ENCODE results near the gene WDR77.

WDR77 gene

DNA sequence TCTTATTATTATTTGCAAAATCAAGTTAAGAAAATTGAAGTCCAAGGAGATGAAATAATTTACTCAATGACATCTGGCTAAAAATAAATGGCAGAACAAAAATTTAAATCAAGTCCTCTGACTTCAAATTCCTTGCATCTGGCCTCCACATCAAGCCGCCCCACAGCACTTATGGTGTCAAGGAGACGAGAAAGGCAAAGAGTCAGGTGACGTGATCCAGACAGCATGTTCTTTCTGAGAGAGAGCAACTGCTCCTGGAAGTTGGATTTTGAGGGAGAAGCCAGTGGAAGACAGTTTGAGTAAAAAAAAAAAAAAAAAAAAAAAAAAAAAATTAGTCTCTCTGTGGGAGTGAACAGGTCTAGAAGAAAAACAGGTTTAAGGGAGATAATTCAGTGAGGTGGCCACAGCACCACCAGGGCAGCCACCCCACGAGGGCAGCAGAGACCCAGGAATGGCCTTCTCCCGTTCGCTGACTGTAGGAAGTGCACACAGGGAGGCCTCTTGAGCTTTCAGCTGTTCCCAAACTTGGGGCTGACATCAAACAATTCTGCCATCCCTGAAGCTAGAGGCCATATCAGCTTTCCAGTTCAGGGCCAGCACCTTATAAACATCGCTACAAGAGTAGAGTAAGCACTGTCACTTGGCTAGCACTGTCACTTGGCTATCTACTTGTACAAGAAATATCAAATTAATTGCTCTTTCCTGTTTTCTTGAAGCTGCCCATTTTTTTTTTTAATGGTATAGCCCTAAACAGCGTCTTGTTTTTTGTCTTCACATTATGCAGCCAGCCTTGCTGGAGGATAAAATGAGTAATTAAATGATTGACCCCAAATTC is 32.5 kb upstream of the WDR77 start:
- FAIRE-seq, result peak; percentile 72
- TF ChIP-seq TAF1 (IDR thresholded peaks at IDR 0.05; ENCODE audit: borderline replicate concordance, low read depth, low read length), result no peak
- no peak for TF ChIP-seq POLR2A (IDR thresholded peaks at IDR 0.05; ENCODE audit: low read depth, low read length)
- TF ChIP-seq POLR2AphosphoS5 (IDR thresholded peaks at IDR 0.05; ENCODE audit: low read depth, low read length), result no peak
- peak; percentile 43 for DNase-seq (ENCODE audit: insufficient read length)

DNA sequence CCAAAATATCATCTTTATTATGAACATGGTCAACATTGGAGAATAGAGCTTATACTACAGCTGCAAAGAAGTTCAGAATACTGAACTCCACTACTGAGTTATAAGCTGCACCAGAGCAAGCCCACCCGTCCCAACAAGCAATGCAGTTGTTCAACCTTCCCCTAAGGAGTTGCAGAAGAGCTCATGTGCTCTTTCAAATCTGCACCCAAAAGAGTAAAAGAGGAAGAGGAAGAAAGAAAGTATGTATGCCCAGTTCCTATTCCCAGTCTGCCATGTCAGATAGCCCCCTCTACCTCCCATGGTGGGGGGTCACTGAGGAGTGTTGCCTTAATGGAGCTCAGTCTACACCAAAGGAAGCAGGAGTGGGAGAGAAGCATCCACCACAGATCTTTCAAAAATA is 31.6 kb upstream of the WDR77 start:
- FAIRE-seq (no peak), DNase-seq (ENCODE audit: insufficient read length) (no peak)
- TF ChIP-seq TAF1 (IDR thresholded peaks at IDR 0.05; ENCODE audit: borderline replicate concordance, low read depth, low read length), result no peak
- no peak for TF ChIP-seq POLR2AphosphoS5 (IDR thresholded peaks at IDR 0.05; ENCODE audit: low read depth, low read length)
- TF ChIP-seq POLR2A (IDR thresholded peaks at IDR 0.05; ENCODE audit: low read depth, low read length), result no peak

DNA sequence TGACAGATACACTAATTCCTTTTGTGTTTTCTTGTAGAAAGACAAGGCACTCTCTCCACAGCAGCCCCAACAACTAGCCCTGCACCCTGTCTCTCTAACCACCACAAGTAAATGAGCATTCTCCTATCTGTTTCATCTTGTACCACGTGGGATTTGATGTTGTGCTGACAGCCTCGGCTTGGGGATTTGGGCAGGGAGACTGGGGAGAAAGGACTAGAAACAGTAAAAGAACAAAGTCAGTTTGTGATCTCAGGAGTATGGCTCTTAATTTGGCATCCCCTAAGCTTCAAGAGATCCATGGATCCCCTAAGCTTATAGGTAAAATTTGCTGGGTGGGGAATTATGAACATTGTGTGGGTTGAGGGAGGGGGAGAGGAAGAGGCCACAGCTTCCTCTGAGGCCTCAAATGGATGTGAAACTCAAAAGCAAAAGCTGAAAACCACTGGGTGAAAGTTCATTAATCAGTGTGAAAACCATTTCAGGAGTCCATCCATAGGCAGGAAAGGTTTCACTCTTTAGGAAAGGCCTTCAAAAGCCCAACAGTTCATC is 27.8 kb upstream of the WDR77 start:
- FAIRE-seq, result peak; percentile 92
- DNase-seq (ENCODE audit: insufficient read length), result no peak
- peak; percentile 43; the same call in 1 of the 2 replicates for TF ChIP-seq POLR2A (IDR thresholded peaks at IDR 0.05; ENCODE audit: low read depth, low read length)
- no peak for TF ChIP-seq TAF1 (IDR thresholded peaks at IDR 0.05; ENCODE audit: borderline replicate concordance, low read depth, low read length)
- no peak; the same call in 1 of the 2 replicates for TF ChIP-seq POLR2AphosphoS5 (IDR thresholded peaks at IDR 0.05; ENCODE audit: low read depth, low read length)

DNA sequence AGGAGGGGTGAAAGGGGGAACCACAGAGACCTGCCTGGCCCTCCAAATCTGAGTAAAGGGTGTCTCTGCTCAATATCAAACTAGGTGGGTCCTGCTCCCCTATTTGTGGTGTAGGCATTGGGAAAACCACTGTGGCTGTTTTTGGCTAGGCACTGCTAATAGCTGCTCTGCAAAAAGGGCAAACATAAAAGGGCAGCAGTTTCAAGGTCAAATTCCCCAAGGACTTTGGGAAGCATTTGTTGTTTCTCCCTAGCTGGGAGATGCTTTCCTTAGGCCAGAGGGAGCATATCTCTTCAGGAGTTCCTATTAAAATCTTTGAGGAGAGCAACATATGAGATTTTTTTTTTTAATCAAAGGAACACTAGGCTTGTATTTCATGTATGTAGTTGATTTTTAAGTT is 27.2 kb upstream of the WDR77 start:
- DNase-seq (ENCODE audit: insufficient read length) (no peak), FAIRE-seq (no peak)
- TF ChIP-seq TAF1 (IDR thresholded peaks at IDR 0.05; ENCODE audit: borderline replicate concordance, low read depth, low read length) (no peak), POLR2A (IDR thresholded peaks at IDR 0.05; ENCODE audit: low read depth, low read length) (no peak), POLR2AphosphoS5 (IDR thresholded peaks at IDR 0.05; ENCODE audit: low read depth, low read length) (no peak)

DNA sequence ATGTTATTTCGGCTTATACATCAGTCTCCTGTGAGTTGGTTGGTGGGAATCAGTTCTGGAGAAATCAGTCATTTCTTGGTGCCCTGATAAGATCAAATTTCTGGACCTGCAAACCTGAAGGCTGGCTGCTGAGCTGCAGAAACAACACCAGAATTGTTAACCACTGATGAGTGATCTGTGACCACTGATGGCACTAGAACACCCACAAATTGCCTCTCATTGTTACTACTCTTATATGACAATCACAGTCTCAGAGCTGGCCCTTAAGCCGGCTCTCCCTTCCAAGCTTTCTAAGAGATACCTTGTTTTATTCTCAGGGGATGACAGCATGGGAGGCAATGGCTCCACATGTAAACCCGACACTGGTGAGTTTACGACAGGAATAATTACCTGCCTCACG is 26.6 kb upstream of the WDR77 start:
- TF ChIP-seq TAF1 (IDR thresholded peaks at IDR 0.05; ENCODE audit: borderline replicate concordance, low read depth, low read length) (no peak), POLR2A (IDR thresholded peaks at IDR 0.05; ENCODE audit: low read depth, low read length) (no peak), POLR2AphosphoS5 (IDR thresholded peaks at IDR 0.05; ENCODE audit: low read depth, low read length) (no peak)
- peak; percentile 79 for FAIRE-seq
- no peak for DNase-seq (ENCODE audit: insufficient read length)

DNA sequence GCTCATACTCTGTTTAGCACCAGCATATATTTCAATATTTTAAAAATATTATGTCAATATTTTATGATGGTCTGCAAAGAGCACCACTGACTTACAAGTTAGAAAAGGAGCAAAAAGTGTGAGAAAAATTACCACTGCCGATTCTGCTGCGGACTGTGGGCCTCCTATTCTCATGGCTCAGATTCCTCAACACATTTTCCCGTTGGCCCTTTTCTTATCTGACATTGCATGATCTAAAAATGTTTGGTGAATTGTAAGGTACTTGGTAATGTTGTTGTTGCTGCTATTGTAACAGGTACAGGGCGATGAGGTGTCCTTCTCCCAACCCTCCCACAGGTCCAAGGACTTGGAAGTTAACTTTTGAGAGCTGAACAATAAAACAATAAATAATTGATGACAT is 25.5 kb upstream of the WDR77 start:
- DNase-seq (ENCODE audit: insufficient read length) (no peak), FAIRE-seq (no peak)
- no peak for TF ChIP-seq POLR2A (IDR thresholded peaks at IDR 0.05; ENCODE audit: low read depth, low read length)
- TF ChIP-seq TAF1 (IDR thresholded peaks at IDR 0.05; ENCODE audit: borderline replicate concordance, low read depth, low read length), result no peak
- TF ChIP-seq POLR2AphosphoS5 (IDR thresholded peaks at IDR 0.05; ENCODE audit: low read depth, low read length), result no peak

DNA sequence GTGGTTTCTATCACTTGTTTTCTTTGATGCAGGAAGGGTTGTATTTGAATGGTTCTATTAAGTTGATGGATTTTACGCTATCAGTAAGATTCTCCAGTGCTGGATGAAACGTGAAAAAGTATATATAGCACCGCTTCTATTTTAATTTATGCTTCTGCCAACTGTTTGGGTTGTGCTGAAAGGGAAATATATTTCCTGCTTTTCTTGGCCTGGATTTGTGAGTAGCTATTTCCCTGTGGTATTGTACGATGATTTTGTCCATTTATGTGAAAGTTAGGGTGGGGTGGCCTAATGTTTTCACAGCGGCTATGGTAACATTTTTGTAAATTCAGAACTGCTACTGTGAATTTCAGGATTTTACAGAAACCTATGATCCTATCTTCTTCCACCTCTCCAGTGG is 25.1 kb upstream of the WDR77 start:
- TF ChIP-seq POLR2A (IDR thresholded peaks at IDR 0.05; ENCODE audit: low read depth, low read length) (no peak), TAF1 (IDR thresholded peaks at IDR 0.05; ENCODE audit: borderline replicate concordance, low read depth, low read length) (no peak), POLR2AphosphoS5 (IDR thresholded peaks at IDR 0.05; ENCODE audit: low read depth, low read length) (no peak)
- DNase-seq (ENCODE audit: insufficient read length) (no peak), FAIRE-seq (no peak)

DNA sequence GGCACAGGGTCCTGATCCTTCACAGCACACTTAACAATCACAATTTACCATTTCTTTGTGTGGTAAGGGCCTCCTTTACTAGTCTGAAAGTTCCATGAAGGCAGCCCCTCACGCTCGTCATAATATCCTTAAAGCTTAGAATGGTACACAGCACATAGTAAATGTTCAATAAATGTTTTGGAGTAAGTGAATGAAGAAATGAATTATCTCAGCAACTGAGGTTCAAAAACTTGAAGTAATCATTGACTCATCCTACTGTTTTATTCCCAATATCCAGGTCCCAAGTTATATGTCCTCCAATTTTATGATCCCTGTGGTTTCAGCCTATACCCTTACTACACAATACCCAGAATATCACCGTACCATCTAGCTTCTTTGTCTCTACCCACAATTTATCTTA is 22.5 kb upstream of the WDR77 start:
- no peak for FAIRE-seq
- TF ChIP-seq POLR2A (IDR thresholded peaks at IDR 0.05; ENCODE audit: low read depth, low read length), result no peak
- TF ChIP-seq TAF1 (IDR thresholded peaks at IDR 0.05; ENCODE audit: borderline replicate concordance, low read depth, low read length), result no peak
- no peak for DNase-seq (ENCODE audit: insufficient read length)

DNA sequence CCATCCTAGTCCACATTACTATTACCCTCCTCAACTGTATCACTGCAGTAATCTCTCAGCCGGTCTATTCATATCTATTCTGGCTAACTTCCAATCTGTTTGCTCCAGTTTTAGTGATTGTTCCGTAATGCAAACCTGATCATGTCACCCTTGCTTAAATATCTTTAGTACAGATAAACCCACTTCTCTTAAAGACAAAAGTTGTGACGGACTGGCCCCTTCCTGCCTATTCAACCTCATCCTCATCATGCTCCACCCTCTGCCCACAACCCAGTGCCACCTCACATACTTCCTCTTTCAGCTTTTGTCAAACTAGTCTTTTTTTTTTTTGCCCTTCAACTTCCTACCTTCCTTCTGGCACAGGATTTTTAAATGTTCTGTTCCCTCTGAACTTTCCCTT is 22.0 kb upstream of the WDR77 start:
- FAIRE-seq (peak; percentile 78), DNase-seq (ENCODE audit: insufficient read length) (no peak)
- TF ChIP-seq POLR2AphosphoS5 (IDR thresholded peaks at IDR 0.05; ENCODE audit: low read depth, low read length) (no peak), TAF1 (IDR thresholded peaks at IDR 0.05; ENCODE audit: borderline replicate concordance, low read depth, low read length) (no peak)

DNA sequence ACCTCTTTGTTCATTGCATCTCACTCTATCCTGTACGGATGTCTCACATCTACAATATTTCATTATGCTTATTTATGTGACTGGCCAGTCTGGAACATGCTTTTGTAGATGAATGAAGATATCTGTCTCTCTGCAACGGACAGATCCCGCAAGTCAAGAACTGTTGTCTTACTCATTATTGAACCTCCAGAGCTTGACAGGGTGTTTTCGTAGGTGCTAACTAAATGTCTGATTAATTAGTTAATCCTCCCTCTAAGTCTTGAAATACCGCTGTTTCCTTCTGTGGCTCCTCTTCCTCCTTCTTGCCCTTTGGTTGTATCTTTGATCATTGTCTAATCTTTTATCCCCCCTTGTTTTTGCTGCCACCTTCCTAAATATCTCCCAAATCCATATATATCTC is 21.5 kb upstream of the WDR77 start:
- no peak for FAIRE-seq
- no peak for DNase-seq (ENCODE audit: insufficient read length)
- TF ChIP-seq POLR2AphosphoS5 (IDR thresholded peaks at IDR 0.05; ENCODE audit: low read depth, low read length) (no peak), POLR2A (IDR thresholded peaks at IDR 0.05; ENCODE audit: low read depth, low read length) (no peak), TAF1 (IDR thresholded peaks at IDR 0.05; ENCODE audit: borderline replicate concordance, low read depth, low read length) (no peak)

DNA sequence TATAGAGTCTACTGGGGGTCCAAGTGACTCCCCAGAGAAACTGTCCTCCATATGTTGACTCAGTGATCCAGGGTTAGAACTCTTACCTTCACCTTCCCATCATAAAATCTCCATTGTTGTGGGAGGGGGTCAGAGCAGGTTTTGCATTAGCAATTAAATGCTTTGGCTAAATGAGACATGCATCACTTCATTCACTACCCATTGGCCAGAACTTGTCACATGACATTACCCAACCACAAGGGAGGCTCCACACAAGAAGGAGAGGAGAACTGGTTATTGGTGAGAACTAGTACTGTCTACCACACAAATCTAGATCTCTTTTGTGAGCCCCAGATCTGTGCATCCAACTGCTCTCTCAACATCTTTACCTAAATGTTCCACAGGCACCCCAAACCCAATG is 20.5 kb upstream of the WDR77 start:
- TF ChIP-seq TAF1 (IDR thresholded peaks at IDR 0.05; ENCODE audit: borderline replicate concordance, low read depth, low read length) (no peak), POLR2AphosphoS5 (IDR thresholded peaks at IDR 0.05; ENCODE audit: low read depth, low read length) (no peak), POLR2A (IDR thresholded peaks at IDR 0.05; ENCODE audit: low read depth, low read length) (no peak)
- DNase-seq (ENCODE audit: insufficient read length), result no peak
- FAIRE-seq, result no peak

DNA sequence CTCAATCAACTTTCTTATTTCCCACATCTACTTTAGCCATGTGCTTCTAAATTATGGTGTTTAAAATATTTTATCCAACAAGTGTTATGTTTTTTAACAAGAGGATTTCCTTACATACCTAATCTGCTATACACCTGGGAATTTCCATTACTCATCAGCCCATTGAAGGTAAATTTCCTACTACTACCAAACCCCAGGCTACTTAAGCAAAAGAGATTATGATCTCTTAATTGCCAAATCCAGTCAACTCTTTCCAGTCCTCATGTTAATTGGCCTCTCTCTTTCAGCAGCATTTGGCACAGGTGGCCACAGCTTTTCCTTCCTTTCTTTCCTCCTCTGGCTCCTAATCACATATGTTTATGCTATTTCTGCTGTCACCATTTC is 19.7 kb upstream of the WDR77 start:
- no peak for TF ChIP-seq TAF1 (IDR thresholded peaks at IDR 0.05; ENCODE audit: borderline replicate concordance, low read depth, low read length)
- no peak for TF ChIP-seq POLR2A (IDR thresholded peaks at IDR 0.05; ENCODE audit: low read depth, low read length)
- no peak for TF ChIP-seq POLR2AphosphoS5 (IDR thresholded peaks at IDR 0.05; ENCODE audit: low read depth, low read length)
- no peak for FAIRE-seq
- no peak for DNase-seq (ENCODE audit: insufficient read length)
